HAP-1 (cell line): Measurements from ENCODE around the gene IRF2.
"Not testable (repeated sequence)": the region's sequence is repeated elsewhere in the genome, so short reads cannot be mapped to it uniquely, and the experiment has no call there.

Experiments used
- DNase-seq, 2 experiments: peaks; one replicate each; pipeline ENCODE4 v3.0.0-alpha.2; 2016 to 2020; ENCODE audit warnings: low spot score in 2 of 2
- H3K27me3 ChIP-seq: fragments of 250-450 bp; sonication (Bioruptor Pico); 2 replicates; pipeline ENCODE4 v1.5.1; 2020; ENCODE audit warnings: low read depth, mild to moderate bottlenecking, moderate library complexity
- H3K36me3 ChIP-seq: fragments of 250-450 bp; sonication (Bioruptor Pico); replicated peaks from 2 replicates; pipeline ENCODE4 v1.5.1; 2020; ENCODE audit warnings: mild to moderate bottlenecking
- H3K4me1 ChIP-seq: fragments of 250-450 bp; sonication (Bioruptor Pico); 2 replicates; pipeline ENCODE4 v1.5.1; 2020; ENCODE audit warnings: mild to moderate bottlenecking
- H3K4me3 ChIP-seq: fragments of 250-450 bp; sonication (Bioruptor Pico); 2 replicates; pipeline ENCODE4 v1.5.1; 2020; ENCODE audit warnings: mild to moderate bottlenecking, moderate library complexity
- H3K9me3 ChIP-seq: fragments of 250-450 bp; sonication (Bioruptor Pico); 2 replicates; pipeline ENCODE4 v1.5.1; 2020; ENCODE audit warnings: mild to moderate bottlenecking, moderate library complexity
- in situ Hi-C: fragments of 300-500 bp; cut with MboI; formaldehyde crosslinking; loops from 3 replicates; pipeline ENCODE4 v1.14.3; 2020; ENCODE audit warnings: low sequenced_read_pairs, inconsistent platforms, mixed read lengths

The IRF2 gene

GRCh38 chr4:184355111-184355604, 119.2 kb downstream of the IRF2 start:
- Histone ChIP-seq H3K36me3 (no peaks in the 10 kb centered on the region), H3K9me3 (no peaks in the 10 kb centered on the region), H3K27me3 (no peaks in the 10 kb centered on the region), H3K4me3 (no peak overlapping the region), H3K4me1 (peaks cover 5% of the 10 kb centered on the region; the same call in 1 of the 2 replicates)
- DNase-seq, result peak in 1 of 2 experiments; percentile 38
- in situ Hi-C loops, result no loop called here

GRCh38 chr4:184352891-184353290, 121.5 kb downstream of the IRF2 start:
- peaks cover 14% of the 10 kb centered on the region for H3K4me1 ChIP-seq
- H3K4me3 ChIP-seq, result no peak overlapping the region
- H3K9me3 ChIP-seq, result no peaks in the 10 kb centered on the region
- H3K27me3 ChIP-seq, result no peaks in the 10 kb centered on the region
- in situ Hi-C loops, result no loop called here
- no peaks in the 10 kb centered on the region for H3K36me3 ChIP-seq
- no peak for DNase-seq

GRCh38 chr4:184351560-184352451, 122.5 kb downstream of the IRF2 start:
- Histone ChIP-seq H3K27me3 (no peaks in the 10 kb centered on the region), H3K9me3 (no peaks in the 10 kb centered on the region), H3K4me1 (peaks cover 25% of the 10 kb centered on the region), H3K36me3 (no peaks in the 10 kb centered on the region), H3K4me3 (no peak overlapping the region)
- in situ Hi-C loops, result no loop called here
- no peak for DNase-seq

GRCh38 chr4:184350964-184351363, 123.4 kb downstream of the IRF2 start:
- no peaks in the 10 kb centered on the region for H3K27me3 ChIP-seq
- peaks cover 25% of the 10 kb centered on the region for H3K4me1 ChIP-seq
- H3K36me3 ChIP-seq, result no peaks in the 10 kb centered on the region
- in situ Hi-C loops, result no loop called here
- DNase-seq, result no peak
- no peak overlapping the region for H3K4me3 ChIP-seq
- H3K9me3 ChIP-seq, result no peaks in the 10 kb centered on the region

- H3K9me3 ChIP-seq, result no peaks in the 10 kb centered on the region
- peaks cover 23% of the 10 kb centered on the region for H3K4me1 ChIP-seq
- no peak for DNase-seq
- no peaks in the 10 kb centered on the region for H3K27me3 ChIP-seq
- in situ Hi-C loops, result no loop called here
- no peak overlapping the region for H3K4me3 ChIP-seq
- H3K36me3 ChIP-seq, result no peaks in the 10 kb centered on the region
These were observed 124.0 kb downstream of the IRF2 start for GRCh38 chr4:184350213-184350817.

- no peak for DNase-seq
- Histone ChIP-seq H3K9me3 (no peaks in the 10 kb centered on the region), H3K27me3 (no peaks in the 10 kb centered on the region), H3K4me1 (peaks cover 20% of the 10 kb centered on the region), H3K4me3 (no peak overlapping the region), H3K36me3 (no peaks in the 10 kb centered on the region)
- in situ Hi-C loops, result no loop called here
These were observed 124.9 kb downstream of the IRF2 start for GRCh38 chr4:184349283-184350039.

GRCh38 chr4:184348311-184349233, 125.8 kb downstream of the IRF2 start:
- Histone ChIP-seq H3K4me3 (no peak overlapping the region), H3K9me3 (no peaks in the 10 kb centered on the region), H3K27me3 (no peaks in the 10 kb centered on the region), H3K4me1 (peaks cover 20% of the 10 kb centered on the region), H3K36me3 (no peaks in the 10 kb centered on the region)
- DNase-seq, result no peak
- in situ Hi-C loops, result no loop called here

GRCh38 chr4:184347251-184348239, 126.8 kb downstream of the IRF2 start:
- no peaks in the 10 kb centered on the region for H3K36me3 ChIP-seq
- no peaks in the 10 kb centered on the region for H3K9me3 ChIP-seq
- H3K4me3 ChIP-seq, result no peak overlapping the region
- in situ Hi-C loops, result no loop called here
- H3K4me1 ChIP-seq, result peaks cover 26% of the 10 kb centered on the region
- H3K27me3 ChIP-seq, result no peaks in the 10 kb centered on the region
- DNase-seq, result peak; percentile 80 to 91

- Histone ChIP-seq H3K36me3 (no peaks in the 10 kb centered on the region), H3K9me3 (no peaks in the 10 kb centered on the region), H3K27me3 (no peaks in the 10 kb centered on the region), H3K4me3 (no peak overlapping the region), H3K4me1 (peaks cover 26% of the 10 kb centered on the region)
- in situ Hi-C loops, result no loop called here
- DNase-seq, result no peak
These were observed 127.7 kb downstream of the IRF2 start for GRCh38 chr4:184346682-184347081.

GRCh38 chr4:184346273-184346672, 128.1 kb downstream of the IRF2 start:
- H3K27me3 ChIP-seq, in situ Hi-C loops, H3K36me3 ChIP-seq, H3K4me3 ChIP-seq, H3K9me3 ChIP-seq, DNase-seq: not testable (repeated sequence)
- H3K4me1 ChIP-seq, result peaks cover 26% of the 10 kb centered on the region

- Histone ChIP-seq H3K4me1 (peaks cover 26% of the 10 kb centered on the region), H3K36me3 (no peaks in the 10 kb centered on the region), H3K27me3 (no peaks in the 10 kb centered on the region), H3K9me3 (no peaks in the 10 kb centered on the region), H3K4me3 (no peak overlapping the region)
- DNase-seq, result no peak
- in situ Hi-C loops, result no loop called here
These were observed 128.8 kb downstream of the IRF2 start for GRCh38 chr4:184345573-184345922.

GRCh38 chr4:184344899-184345572, 129.3 kb downstream of the IRF2 start:
- Histone ChIP-seq H3K4me3 (no peak overlapping the region), H3K9me3 (no peaks in the 10 kb centered on the region), H3K36me3 (no peaks in the 10 kb centered on the region), H3K4me1 (peaks cover 26% of the 10 kb centered on the region), H3K27me3 (no peaks in the 10 kb centered on the region)
- in situ Hi-C loops, result no loop called here
- no peak for DNase-seq
